Measurements from ENCODE around the gene CACNA1C. TPM values are rescaled to one million over a fixed set of nuclear protein-coding genes. Genes with fewer than 3 reads are reported as not detected.

The CACNA1C gene
- total and polyA plus RNA-seq, 2 donors (not counting 1 experiment from before 2014, with no cell fraction given): 7.6 to 11.4 TPM

DNA sequence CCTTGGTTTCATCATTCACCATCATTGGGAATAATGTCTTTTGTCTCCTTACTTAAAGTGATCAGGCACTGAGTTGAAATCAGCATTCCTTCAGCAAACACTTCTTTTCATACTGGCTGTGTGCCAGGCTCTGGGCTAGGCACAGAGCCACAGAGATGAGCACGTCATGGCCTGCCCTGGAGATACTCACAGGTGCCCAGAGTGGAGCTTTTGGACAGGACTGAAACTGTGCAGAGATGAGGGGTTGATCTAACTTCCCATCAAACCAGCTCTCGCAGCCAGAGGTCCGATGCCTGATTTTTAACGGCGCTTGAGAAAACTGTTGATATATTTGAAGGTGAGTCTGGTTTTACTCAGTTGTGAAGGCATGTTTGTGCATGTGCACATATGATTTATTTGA, 43.1 kb downstream of the CACNA1C start:
- Histone ChIP-seq H3K27ac (ENCODE audit: insufficient read depth, low read length) (no peak overlapping the region), H3K4me2 (ENCODE audit: extremely low read depth, insufficient read depth, low read length) (no peak overlapping the region), H3K4me3 (replicated peaks in 1 of 4; ENCODE audit: control extremely low read depth in 1 of 4, insufficient read depth in 1 of 4, low read depth in 3 of 4, low read length in 4 of 4) (no peak overlapping the region), H3K9ac (ENCODE audit: insufficient read depth, low read length) (no peak overlapping the region), H4K20me1 (ENCODE audit: control insufficient read depth, extremely low read depth, insufficient read depth, low read length) (no peaks in the 10 kb centered on the region), H3K9me3 (ENCODE audit: control insufficient read depth, insufficient read depth, low read depth, low read length) (no peaks in the 10 kb centered on the region), H3K27me3 (ENCODE audit: control insufficient read depth, insufficient read depth, low read length) (no peaks in the 10 kb centered on the region), H2AFZ (ENCODE audit: low read length) (no peak overlapping the region), H3K36me3 (ENCODE audit: control insufficient read depth, insufficient read depth, low read length) (no peaks in the 10 kb centered on the region), H3K4me1 (ENCODE audit: control insufficient read depth, extremely low read depth, insufficient read depth, low read length) (peaks cover 6% of the 10 kb centered on the region), H3K79me2 (ENCODE audit: control insufficient read depth, insufficient read depth, low read length) (no peaks in the 10 kb centered on the region)
- DNase-seq (ENCODE audit: low read depth in 2 of 2): no peak
- TF ChIP-seq CTCF (conservative IDR thresholded peaks at IDR 0.05 in 1 of 2, IDR thresholded peaks at IDR 0.05 in 1 of 2; ENCODE audit: low read depth in 1 of 2, low read length in 2 of 2) (no peak), EZH2 (IDR thresholded peaks at IDR 0.05; ENCODE audit: low read length, missing control alignments) (no peak)

- Histone ChIP-seq H3K4me2 (ENCODE audit: extremely low read depth, insufficient read depth, low read length) (no peak overlapping the region), H3K36me3 (ENCODE audit: control insufficient read depth, insufficient read depth, low read length) (no peaks in the 10 kb centered on the region), H3K9me3 (ENCODE audit: control insufficient read depth, insufficient read depth, low read depth, low read length) (no peaks in the 10 kb centered on the region), H2AFZ (ENCODE audit: low read length) (no peak overlapping the region), H4K20me1 (ENCODE audit: control insufficient read depth, extremely low read depth, insufficient read depth, low read length) (no peaks in the 10 kb centered on the region), H3K27me3 (ENCODE audit: control insufficient read depth, insufficient read depth, low read length) (no peaks in the 10 kb centered on the region), H3K79me2 (ENCODE audit: control insufficient read depth, insufficient read depth, low read length) (no peaks in the 10 kb centered on the region), H3K4me3 (replicated peaks in 1 of 4; ENCODE audit: control extremely low read depth in 1 of 4, insufficient read depth in 1 of 4, low read depth in 3 of 4, low read length in 4 of 4) (no peak overlapping the region), H3K4me1 (ENCODE audit: control insufficient read depth, extremely low read depth, insufficient read depth, low read length) (peaks cover 6% of the 10 kb centered on the region), H3K27ac (ENCODE audit: insufficient read depth, low read length) (no peak overlapping the region), H3K9ac (ENCODE audit: insufficient read depth, low read length) (no peak overlapping the region)
- DNase-seq (ENCODE audit: low read depth in 2 of 2): no peak
- TF ChIP-seq EZH2 (IDR thresholded peaks at IDR 0.05; ENCODE audit: low read length, missing control alignments): no peak
- TF ChIP-seq CTCF (conservative IDR thresholded peaks at IDR 0.05 in 1 of 2, IDR thresholded peaks at IDR 0.05 in 1 of 2; ENCODE audit: low read depth in 1 of 2, low read length in 2 of 2): no peak
Measured at GRCh38 chr12:2097617-2098016, 44.8 kb downstream of the CACNA1C start.

GRCh38 chr12:2098852-2099251, 46.1 kb downstream of the CACNA1C start:
- no peak for TF ChIP-seq CTCF (conservative IDR thresholded peaks at IDR 0.05 in 1 of 2, IDR thresholded peaks at IDR 0.05 in 1 of 2; ENCODE audit: low read depth in 1 of 2, low read length in 2 of 2)
- no peak for TF ChIP-seq EZH2 (IDR thresholded peaks at IDR 0.05; ENCODE audit: low read length, missing control alignments)
- no peak overlapping the region for H3K4me3 ChIP-seq (replicated peaks in 1 of 4; ENCODE audit: control extremely low read depth in 1 of 4, insufficient read depth in 1 of 4, low read depth in 3 of 4, low read length in 4 of 4)
- H3K9me3 ChIP-seq (ENCODE audit: control insufficient read depth, insufficient read depth, low read depth, low read length): no peaks in the 10 kb centered on the region
- no peak overlapping the region for H3K4me2 ChIP-seq (ENCODE audit: extremely low read depth, insufficient read depth, low read length)
- no peaks in the 10 kb centered on the region for H4K20me1 ChIP-seq (ENCODE audit: control insufficient read depth, extremely low read depth, insufficient read depth, low read length)
- no peaks in the 10 kb centered on the region for H3K27me3 ChIP-seq (ENCODE audit: control insufficient read depth, insufficient read depth, low read length)
- no peaks in the 10 kb centered on the region for H3K36me3 ChIP-seq (ENCODE audit: control insufficient read depth, insufficient read depth, low read length)
- no peak overlapping the region for H3K27ac ChIP-seq (ENCODE audit: insufficient read depth, low read length)
- H3K79me2 ChIP-seq (ENCODE audit: control insufficient read depth, insufficient read depth, low read length): no peaks in the 10 kb centered on the region
- no peak for DNase-seq (ENCODE audit: low read depth in 2 of 2)
- H3K9ac ChIP-seq (ENCODE audit: insufficient read depth, low read length): no peak overlapping the region
- H3K4me1 ChIP-seq (ENCODE audit: control insufficient read depth, extremely low read depth, insufficient read depth, low read length): peaks cover 4% of the 10 kb centered on the region
- H2AFZ ChIP-seq (ENCODE audit: low read length): no peak overlapping the region
